Small intestine (tissue), 7 donors: ENCODE results near the gene ZBTB11. TPM values are rescaled to one million over a fixed set of nuclear protein-coding genes. Genes with fewer than 3 reads are reported as not detected.
"Not testable (repeated sequence)": the region's sequence is repeated elsewhere in the genome, so short reads cannot be mapped to it uniquely, and the experiment has no call there.

Source experiments
- DNase-seq, 2 donors: peaks; one replicate each; pipeline versions ENCODE4 v3.0.0 to v3.0.0-alpha.2; 2013
- FAIRE-seq: peaks from 2 replicates; lab custom pipeline; 2012; peaks lifted over from hg19 to GRCh38; lab: Jason Lieb, UNC
- H3K27ac ChIP-seq, 3 donors: one replicate each; pipeline ENCODE4 v1.5.1; 2013; ENCODE audit warnings: low read length in 2 of 3, mild to moderate bottlenecking in 2 of 3, control low read depth in 1 of 3, inconsistent platforms in 1 of 3, low read depth in 1 of 3, moderate library complexity in 1 of 3
- H3K27me3 ChIP-seq, 3 donors: one replicate each; pipeline ENCODE4 v1.6.1; 2013; ENCODE audit warnings: low read length in 3 of 3, inconsistent platforms in 1 of 3; ENCODE audit not compliant: control insufficient read depth in 3 of 3, insufficient read depth in 3 of 3
- H3K36me3 ChIP-seq, 3 donors: one replicate each; pipeline ENCODE4 v1.6.1; 2013; ENCODE audit warnings: low read length in 3 of 3, inconsistent platforms in 1 of 3, low read depth in 1 of 3, mild to moderate bottlenecking in 1 of 3, moderate library complexity in 1 of 3; ENCODE audit not compliant: control insufficient read depth in 3 of 3, insufficient read depth in 2 of 3
- H3K4me1 ChIP-seq, 3 donors: one replicate each; pipeline ENCODE4 v1.6.1; 2013; ENCODE audit warnings: low read length in 2 of 3, inconsistent platforms in 1 of 3, low read depth in 1 of 3, mild to moderate bottlenecking in 1 of 3, moderate library complexity in 1 of 3; ENCODE audit not compliant: control insufficient read depth in 3 of 3, insufficient read depth in 2 of 3
- H3K4me3 ChIP-seq, 3 donors: one replicate each; pipeline ENCODE4 v1.5.1; 2013; ENCODE audit warnings: low read length in 3 of 3, control low read depth in 1 of 3, inconsistent platforms in 1 of 3, low read depth in 1 of 3, mild to moderate bottlenecking in 1 of 3, moderate library complexity in 1 of 3
- H3K9me3 ChIP-seq, 2 donors: one replicate each; pipeline ENCODE4 v1.6.1; 2013; ENCODE audit warnings: low read depth in 1 of 2, low read length in 1 of 2; ENCODE audit not compliant: control insufficient read depth in 2 of 2, insufficient read depth in 1 of 2
- WGBS, 3 donors: extraction: QIAGEN DNeasy Blood & Tissue Kit; methylation state at CpG; one replicate each; pipeline ENCODE4 v1.1.7; 2013; 5-methylcytosine and 5-hydroxymethylcytosine counted together
- polyA plus RNA-seq, 4 donors: library from polyadenylated mRNA; stranded (reverse) in 3 of 4; unstranded in 1 of 4; fragments of 200-250 nt in 3 of 4; fragments of 120-200 nt in 1 of 4; gene quantifications; one replicate each; pipeline versions ENCODE4 v1.2.1 to v1.2.3, GENCODE V29; 2013
- donor health status: healthy with polysubstance abuse.
- donor health status: control.
- donor health status: control.
- donor health status: Bipolar disorder and iron deficiency.
- donor health status: healthy.

Gene ZBTB11
- polyA plus RNA-seq, 4 donors = 5.4 to 17.6 (median 6.3) TPM

- no peak for FAIRE-seq
- Histone ChIP-seq H3K36me3 (no peaks in the 10 kb centered on the region), H3K27me3 (no peaks in the 10 kb centered on the region), H3K9me3 (no peaks in the 10 kb centered on the region), H3K4me1 (no peaks in the 10 kb centered on the region), H3K4me3 (no peak overlapping the region), H3K27ac (no peak overlapping the region)
- 86 to 97% (median 90%) methylated on average over 2 of the region's 2 CpGs for WGBS, 3 donors
- no peak for DNase-seq
Measured at GRCh38 chr3:101611023-101611422, 65.9 kb downstream of the ZBTB11 start.

- H3K27me3 ChIP-seq, FAIRE-seq, H3K36me3 ChIP-seq, DNase-seq, H3K9me3 ChIP-seq, H3K27ac ChIP-seq, H3K4me3 ChIP-seq, H3K4me1 ChIP-seq: not testable (repeated sequence)
- WGBS, 3 donors = 69 to 74% (median 73%) methylated on average over 10 of the region's 10 CpGs
Measured at GRCh38 chr3:101605398-101605797, 71.5 kb downstream of the ZBTB11 start.

- WGBS, 3 donors = 90 to 100% (median 98%) methylated on average over 1 of the region's 1 CpG
- FAIRE-seq = no peak
- H3K4me3 ChIP-seq = no peak overlapping the region
- DNase-seq = no peak
- H3K36me3 ChIP-seq = no peaks in the 10 kb centered on the region
- no peak overlapping the region for H3K27ac ChIP-seq
- no peaks in the 10 kb centered on the region for H3K4me1 ChIP-seq
- no peaks in the 10 kb centered on the region for H3K27me3 ChIP-seq
- peaks cover 0 to 5% of the 10 kb centered on the region in 2 donors for H3K9me3 ChIP-seq
Measured at GRCh38 chr3:101603184-101603583, 73.7 kb downstream of the ZBTB11 start.

GRCh38 chr3:101602731-101603130 is 74.2 kb downstream of the ZBTB11 start:
- DNase-seq (no peak), FAIRE-seq (no peak)
- H3K4me1 ChIP-seq = no peaks in the 10 kb centered on the region
- no peak overlapping the region for H3K4me3 ChIP-seq
- no peak overlapping the region for H3K27ac ChIP-seq
- H3K36me3 ChIP-seq = no peaks in the 10 kb centered on the region
- WGBS, 3 donors = 89 to 91% (median 90%) methylated on average over 3 of the region's 3 CpGs
- H3K9me3 ChIP-seq = peaks cover 0 to 5% of the 10 kb centered on the region in 2 donors
- H3K27me3 ChIP-seq = no peaks in the 10 kb centered on the region

Other genes with a start within 250 kb of the ZBTB11 start
- gene SENP7, start 163.9 kb downstream of the ZBTB11 start, polyA plus RNA-seq = 10 to 100 TPM in 1 of 4 donors, 1 to 10 TPM in 3; 3.0 to 35.7 (median 4.1) TPM
- 10 to 100 TPM; 13.8 to 27.6 (median 19.7) TPM for gene TRMT10C, start 115.3 kb downstream of the ZBTB11 start, polyA plus RNA-seq
- 100 to 1,000 TPM in 1 of 4 donors, 10 to 100 TPM in 3; 71.1 to 116 (median 76.9) TPM for gene PCNP, start 103.0 kb downstream of the ZBTB11 start, polyA plus RNA-seq
- gene RPL24, start 9.6 kb upstream of the ZBTB11 start, polyA plus RNA-seq = 1,000 to 10,000 TPM; 1,590 to 2,570 (median 2,094) TPM
- 1 to 10 TPM in 2 of 4 donors, under 1 TPM in 2; 0.27 to 4.2 (median 1.6) TPM for gene CEP97, start 47.5 kb upstream of the ZBTB11 start, polyA plus RNA-seq
- 1 to 10 TPM in 2 of 4 donors, under 1 TPM in 2; 0.45 to 5.4 (median 1.5) TPM for gene NXPE3, start 102.1 kb upstream of the ZBTB11 start, polyA plus RNA-seq
- gene NFKBIZ, start 172.4 kb upstream of the ZBTB11 start, polyA plus RNA-seq = 100 to 1,000 TPM in 1 of 4 donors, 10 to 100 TPM in 3; 10.3 to 211 (median 25.4) TPM